NCI-H526 (cell line): ENCODE measurements around the gene SLAMF6.
A peak's percentile ranks its signal among the peaks of the same experiment; 100 is the strongest.
"Not testable (repeated sequence)": the region's sequence is repeated elsewhere in the genome, so short reads cannot be mapped to it uniquely, and the experiment has no call there.

ENCODE experiments used
- DNase-seq, 2 experiments: peaks; one replicate each; lab custom pipeline; 2025; lab: John Stamatoyannopoulos, UW

SLAMF6 gene

GRCh38 chr1:160522622-160523345 lies at the start of gene SLAMF6:
Gene SLAMF6, minus strand, starts transcription at chr1:160523255. Its CDS starts 63 bp downstream, at chr1:160523192.
- DNase-seq: no peak

- DNase-seq: no peak
These were observed 47.8 kb upstream of the SLAMF6 start for GRCh38 chr1:160570840-160571239.

- no peak for DNase-seq
These were observed 46.8 kb upstream of the SLAMF6 start for GRCh38 chr1:160569806-160570205.

GRCh38 chr1:160567858-160568682 lies 45.0 kb upstream of the SLAMF6 start:
- DNase-seq: no peak

GRCh38 chr1:160567341-160567740 lies 44.3 kb upstream of the SLAMF6 start:
- DNase-seq: no peak

GRCh38 chr1:160565564-160565963 lies 42.5 kb upstream of the SLAMF6 start:
- no peak for DNase-seq

- DNase-seq: not testable (repeated sequence)
These were observed 40.2 kb upstream of the SLAMF6 start for GRCh38 chr1:160563230-160563629.

GRCh38 chr1:160562745-160563144 lies 39.7 kb upstream of the SLAMF6 start:
- DNase-seq: not testable (repeated sequence)

GRCh38 chr1:160560806-160561205 lies 37.8 kb upstream of the SLAMF6 start:
- DNase-seq: no peak

- DNase-seq: no peak
These were observed 37.1 kb upstream of the SLAMF6 start for GRCh38 chr1:160560045-160560705.

- DNase-seq: not testable (repeated sequence)
These were observed 36.4 kb upstream of the SLAMF6 start for GRCh38 chr1:160559437-160559836.

- no peak for DNase-seq
These were observed 35.8 kb upstream of the SLAMF6 start for GRCh38 chr1:160558660-160559380.

GRCh38 chr1:160553778-160554177 lies 30.7 kb upstream of the SLAMF6 start:
- DNase-seq: no peak

- no peak for DNase-seq
These were observed 29.4 kb upstream of the SLAMF6 start for GRCh38 chr1:160552425-160552824.

GRCh38 chr1:160550572-160551034 lies 27.5 kb upstream of the SLAMF6 start:
- DNase-seq: peak in 1 of 2 experiments; percentile 30

GRCh38 chr1:160549665-160550006 lies 26.6 kb upstream of the SLAMF6 start:
- no peak for DNase-seq

- DNase-seq: peak in 1 of 2 experiments; percentile 11
These were observed 26.1 kb upstream of the SLAMF6 start for GRCh38 chr1:160548960-160549664.

- DNase-seq: no peak
These were observed 25.1 kb upstream of the SLAMF6 start for GRCh38 chr1:160548183-160548582.

- no peak for DNase-seq
These were observed 24.4 kb upstream of the SLAMF6 start for GRCh38 chr1:160547422-160547821.

- no peak for DNase-seq
These were observed 23.9 kb upstream of the SLAMF6 start for GRCh38 chr1:160546942-160547341.

GRCh38 chr1:160544647-160545046 lies 21.6 kb upstream of the SLAMF6 start:
- DNase-seq: peak in 1 of 2 experiments; percentile 49
